ENCODE results near the gene MIGA2.

- no peak for TF ChIP-seq YY1 (tag by site-specific recombination; IDR thresholded peaks at IDR 0.05)
- TF ChIP-seq CTCF (tag by site-specific recombination; IDR thresholded peaks at IDR 0.05): no peak
- TF ChIP-seq ZNF585B (tag by site-specific recombination; IDR thresholded peaks at IDR 0.05): no peak
- TF ChIP-seq TRIM28 (IDR thresholded peaks at IDR 0.05; ENCODE audit: borderline replicate concordance, low read length): no peak
- no peak for TF ChIP-seq ZBTB8A (tag by site-specific recombination; IDR thresholded peaks at IDR 0.05)
- TF ChIP-seq MEIS1 (CRISPR knock-in tag; IDR thresholded peaks at IDR 0.05; ENCODE audit: borderline replicate concordance): no peak
- no peak for TF ChIP-seq HOXA7 (CRISPR knock-in tag; IDR thresholded peaks at IDR 0.05; ENCODE audit: borderline replicate concordance)
- no peak for TF ChIP-seq KLF9 (tag by site-specific recombination; IDR thresholded peaks at IDR 0.05; ENCODE audit: low read depth)
- TF ChIP-seq GLI4 (tag by site-specific recombination; IDR thresholded peaks at IDR 0.05): no peak
- no peak for TF ChIP-seq RBAK (tag by site-specific recombination; IDR thresholded peaks at IDR 0.05)
Observed at GRCh38 chr9:129052592-129052991, 16.2 kb downstream of the MIGA2 start.
